IPS-NIHi7 (cell line): ENCODE data around the gene RBM42.
"Not testable (repeated sequence)": the region's sequence is repeated elsewhere in the genome, so short reads cannot be mapped to it uniquely, and the experiment has no call there.

Experiments
- DNase-seq: peaks from one replicate; pipeline ENCODE4 v3.0.0; 2012; ENCODE audit warnings: mixed read lengths; ENCODE audit errors: extremely low spot score

The RBM42 gene, protein sequence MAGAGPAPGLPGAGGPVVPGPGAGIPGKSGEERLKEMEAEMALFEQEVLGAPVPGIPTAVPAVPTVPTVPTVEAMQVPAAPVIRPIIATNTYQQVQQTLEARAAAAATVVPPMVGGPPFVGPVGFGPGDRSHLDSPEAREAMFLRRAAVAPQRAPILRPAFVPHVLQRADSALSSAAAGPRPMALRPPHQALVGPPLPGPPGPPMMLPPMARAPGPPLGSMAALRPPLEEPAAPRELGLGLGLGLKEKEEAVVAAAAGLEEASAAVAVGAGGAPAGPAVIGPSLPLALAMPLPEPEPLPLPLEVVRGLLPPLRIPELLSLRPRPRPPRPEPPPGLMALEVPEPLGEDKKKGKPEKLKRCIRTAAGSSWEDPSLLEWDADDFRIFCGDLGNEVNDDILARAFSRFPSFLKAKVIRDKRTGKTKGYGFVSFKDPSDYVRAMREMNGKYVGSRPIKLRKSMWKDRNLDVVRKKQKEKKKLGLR

DNA sequence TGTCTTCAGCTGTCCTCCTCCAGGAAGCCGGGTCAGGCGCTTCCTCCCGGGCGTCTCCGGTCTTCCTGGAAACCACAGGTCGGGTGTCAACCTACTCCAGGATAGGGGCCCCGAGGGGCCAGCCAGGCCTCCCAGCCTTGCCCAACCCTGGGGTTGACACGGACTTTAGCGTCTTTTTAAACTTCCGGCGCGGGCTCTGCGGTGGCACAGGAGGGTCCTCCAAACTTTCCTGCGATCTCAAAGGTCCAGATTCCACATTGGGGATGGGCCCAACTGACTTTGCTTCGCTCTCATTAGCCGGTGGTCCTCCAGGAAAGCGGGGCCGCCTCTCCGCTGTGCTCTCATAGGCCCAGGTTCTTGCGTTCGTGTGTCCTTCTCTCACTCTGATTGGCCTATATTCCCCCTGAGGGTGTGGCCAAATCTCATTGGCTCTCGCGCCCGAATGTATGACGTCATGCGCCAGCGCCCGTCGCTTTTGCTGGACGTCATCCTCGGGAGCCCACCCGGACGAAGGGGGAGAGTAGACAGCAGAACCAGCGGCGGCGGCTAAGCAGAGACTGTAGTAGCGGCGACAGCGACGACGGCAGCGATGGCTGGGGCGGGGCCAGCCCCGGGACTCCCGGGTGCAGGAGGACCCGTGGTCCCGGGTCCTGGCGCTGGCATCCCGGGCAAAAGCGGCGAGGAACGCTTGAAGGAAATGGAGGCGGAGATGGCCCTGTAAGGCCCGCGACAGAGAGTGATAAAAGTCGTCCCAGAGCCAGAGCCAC lies at the start of gene RBM42:
Gene RBM42, plus strand, starts transcription at position 472 of the 767 bp plus-strand sequence. Its CDS starts 118 bp downstream, at position 590.
- DNase-seq = peak; percentile 99

DNA sequence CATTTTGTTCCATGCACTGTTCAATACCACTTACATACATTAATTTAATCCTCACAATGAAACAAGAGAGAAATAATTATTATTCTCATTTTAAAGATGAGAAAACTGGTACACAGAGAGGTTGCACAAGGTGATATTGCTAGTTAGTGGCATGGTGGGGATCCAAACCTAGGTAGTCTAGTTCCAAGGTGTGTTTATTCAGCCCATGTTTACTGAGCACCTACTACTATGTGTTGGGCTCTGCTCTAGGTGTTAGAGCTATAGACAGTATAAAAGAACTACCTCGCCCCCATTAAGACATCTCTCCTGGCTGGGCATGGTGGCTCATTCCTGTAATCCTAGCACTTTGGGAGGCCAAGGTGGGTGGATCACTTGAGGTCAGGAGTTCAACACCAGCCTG lies 46.1 kb upstream of the RBM42 start:
- no peak for DNase-seq

DNA sequence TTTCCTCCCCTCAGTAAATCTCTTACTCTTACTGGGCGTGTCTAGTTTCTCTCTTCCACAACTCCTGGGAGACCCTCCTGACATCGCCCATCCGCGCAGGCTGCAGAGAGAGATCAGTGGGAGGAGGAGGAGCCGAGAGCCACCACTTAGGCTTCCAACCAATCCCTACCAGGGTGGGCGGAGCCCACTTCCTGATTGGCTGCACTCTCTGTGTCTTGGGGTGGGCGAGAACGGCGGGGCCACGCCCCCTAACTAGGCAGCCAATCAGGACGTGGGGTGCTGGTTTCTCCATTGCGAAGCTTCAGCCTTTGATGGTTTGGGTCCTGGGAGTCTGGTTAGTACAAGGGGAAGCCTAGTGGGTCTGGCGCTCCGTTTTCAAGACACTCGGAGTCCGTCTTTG lies 43.0 kb upstream of the RBM42 start, which contains the start of gene PMIS2:
Gene PMIS2, plus strand, starts transcription at position 326 of the 400 bp plus-strand sequence. CDS start 87 bp downstream, outside the sequence.
- DNase-seq = peak; percentile 81

DNA sequence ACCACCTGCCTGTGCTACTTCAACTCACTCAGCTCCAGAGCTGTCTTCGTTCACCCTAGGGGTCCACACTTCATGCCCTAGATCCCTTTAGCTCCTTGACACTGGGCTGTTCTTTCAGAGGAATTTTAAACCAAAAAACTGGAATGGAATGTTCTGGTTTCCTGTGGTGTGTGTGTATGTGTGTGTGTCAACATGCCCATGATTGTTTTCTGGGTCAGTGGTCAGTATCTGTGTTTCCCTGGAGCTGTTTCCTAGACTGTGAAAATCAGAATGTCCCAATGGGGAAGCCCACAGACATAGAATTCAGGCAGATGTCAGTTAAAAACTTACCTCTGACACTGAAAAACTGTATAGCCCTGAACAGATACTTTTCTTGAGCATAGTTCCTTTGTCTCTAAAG lies 41.5 kb upstream of the RBM42 start:
- DNase-seq = no peak

DNA sequence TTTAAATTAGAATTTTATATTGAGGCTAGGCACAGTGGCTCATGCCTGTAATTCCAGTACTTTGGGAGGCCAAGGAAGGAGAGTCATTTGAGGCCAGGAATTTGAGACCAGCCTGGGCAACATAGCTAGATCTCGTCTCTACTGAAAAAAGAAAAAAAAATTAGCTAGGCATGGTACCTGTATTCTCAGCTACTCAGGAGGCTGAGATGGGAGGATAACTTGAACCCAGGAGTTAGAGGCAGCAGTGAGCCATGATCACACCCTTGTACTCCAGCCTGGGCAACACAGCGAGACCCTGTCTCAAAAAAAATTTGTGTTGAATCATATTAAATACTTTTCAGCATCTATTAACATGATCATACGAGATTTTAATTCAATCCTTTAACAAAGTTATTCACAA lies 38.0 kb upstream of the RBM42 start:
- no peak for DNase-seq

DNA sequence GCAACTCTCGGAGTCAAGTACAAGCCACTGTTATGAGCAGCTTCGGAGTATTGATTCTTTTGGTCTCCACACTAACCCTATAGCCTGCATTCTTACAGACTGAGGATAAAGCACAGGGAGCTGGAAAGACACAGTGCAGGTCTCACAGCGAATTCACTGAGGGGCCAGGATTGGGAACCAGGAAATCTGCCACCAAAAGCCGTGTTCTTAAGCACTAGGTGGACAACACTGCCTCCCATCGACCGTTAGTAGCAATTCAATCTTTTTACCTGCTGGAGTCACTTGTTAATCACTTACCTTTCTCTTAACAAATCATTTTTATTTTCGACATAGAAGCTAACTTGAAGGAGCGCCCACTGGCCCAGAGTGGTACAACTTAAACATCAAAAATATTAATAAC lies 36.6 kb upstream of the RBM42 start:
- peak; percentile 84 for DNase-seq

DNA sequence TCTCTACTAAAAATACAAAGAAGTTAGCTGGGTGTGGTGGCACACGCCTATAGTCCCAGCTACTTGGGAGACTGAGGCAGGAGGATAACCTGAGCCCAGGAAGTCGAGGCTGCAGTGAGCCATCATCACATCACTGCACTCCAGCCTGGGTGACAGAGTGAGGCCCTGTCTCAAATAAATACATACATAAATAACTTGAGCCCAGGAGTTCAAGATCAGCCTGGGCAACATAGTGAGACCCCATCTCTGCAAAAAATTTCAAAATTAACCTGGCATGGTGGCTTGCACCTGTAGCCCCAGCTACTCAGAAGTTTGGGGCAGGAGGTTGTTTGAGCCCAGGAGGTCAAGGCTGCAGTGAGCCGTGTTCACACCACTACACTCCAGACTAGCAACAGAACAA lies 33.8 kb upstream of the RBM42 start:
- not testable (repeated sequence) for DNase-seq

DNA sequence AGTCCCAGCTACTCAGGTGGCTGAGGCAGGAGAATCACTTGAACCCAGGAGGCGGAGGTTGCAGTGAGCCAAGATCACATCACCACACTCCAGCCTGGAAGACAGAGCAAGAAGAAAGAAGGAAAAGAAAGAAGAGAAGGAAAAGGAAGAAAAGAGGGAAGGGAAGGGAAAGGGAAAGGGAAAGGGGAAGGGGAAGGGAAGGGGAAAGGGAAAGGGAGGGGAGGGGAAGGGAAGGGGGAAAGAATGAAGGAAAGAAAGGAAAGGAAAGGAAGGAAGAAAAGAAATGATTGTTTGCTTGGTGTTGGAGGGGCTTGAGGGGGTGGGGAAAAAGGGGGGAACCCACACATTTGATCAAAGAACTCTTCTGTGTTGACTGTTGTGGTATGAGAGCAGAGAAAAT lies 32.9 kb upstream of the RBM42 start:
- no peak for DNase-seq

DNA sequence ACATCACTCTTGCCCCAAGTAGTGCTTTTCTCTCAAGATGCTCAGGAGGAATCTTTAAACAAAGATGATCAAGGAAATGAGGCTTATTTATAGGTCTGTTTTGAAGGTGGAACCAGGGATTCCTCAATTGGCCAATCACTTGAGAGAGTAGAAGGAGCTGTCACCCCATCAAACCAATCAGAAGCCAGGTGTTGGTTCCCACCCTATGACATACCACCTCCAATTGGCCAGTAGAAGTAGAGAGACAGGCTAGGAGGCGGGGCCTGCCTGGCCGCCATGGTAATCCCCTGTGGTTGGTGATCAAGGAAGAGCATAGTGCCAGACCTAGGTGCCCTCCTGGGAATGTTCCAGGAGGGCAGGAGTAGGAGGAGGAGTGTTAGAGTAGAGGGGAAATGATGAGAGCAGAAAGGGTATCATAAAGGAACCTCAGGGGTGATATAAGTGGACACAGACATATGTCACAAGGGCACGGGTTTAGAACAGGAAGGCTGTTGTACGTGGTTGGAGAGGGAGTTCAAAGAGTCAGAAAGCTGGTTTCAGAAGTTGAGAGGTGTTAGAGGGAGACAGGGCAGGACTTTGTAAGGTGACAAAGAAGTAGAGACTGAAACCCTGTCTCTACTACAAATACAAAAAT lies 32.4 kb upstream of the RBM42 start:
- DNase-seq = peak; percentile 61

DNA sequence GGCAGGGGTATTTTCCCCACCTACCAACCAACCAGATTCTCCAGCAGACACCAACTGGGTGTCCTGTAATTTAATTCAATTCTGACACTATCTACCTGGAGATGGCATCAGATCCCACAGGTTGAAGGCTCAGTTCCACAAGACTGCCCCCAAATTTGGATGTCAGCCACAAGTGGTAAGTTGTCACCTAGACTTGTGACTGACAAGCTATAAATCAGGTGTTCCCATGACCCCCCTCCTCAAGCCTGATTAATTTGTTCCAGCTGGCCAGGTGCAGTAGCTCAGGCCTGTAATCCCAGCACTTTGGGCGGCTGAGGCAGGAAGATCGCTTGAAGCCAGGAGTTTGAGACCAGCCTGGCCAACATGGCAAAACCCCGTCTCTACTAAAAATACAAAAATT lies 26.9 kb upstream of the RBM42 start:
- DNase-seq = no peak

DNA sequence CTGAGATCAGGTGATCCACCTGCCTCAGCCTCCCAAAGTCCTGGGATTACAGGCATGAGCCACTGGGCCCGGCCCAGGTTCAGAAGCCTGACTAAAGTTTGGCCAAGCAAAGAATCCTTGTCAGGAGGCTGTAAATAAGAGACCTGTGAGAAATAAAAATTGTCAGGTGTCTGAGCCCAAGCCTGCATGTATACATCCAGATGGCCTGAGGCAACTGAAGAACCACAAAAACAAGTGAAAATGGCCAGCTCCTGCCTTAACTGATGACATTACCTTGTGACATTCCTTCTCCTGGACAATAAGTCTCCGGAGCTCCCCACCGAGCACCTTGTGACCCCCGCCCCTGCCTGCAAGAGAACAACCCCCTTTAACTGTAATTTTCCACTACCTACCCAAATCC lies 24.4 kb upstream of the RBM42 start:
- DNase-seq = not testable (repeated sequence)

DNA sequence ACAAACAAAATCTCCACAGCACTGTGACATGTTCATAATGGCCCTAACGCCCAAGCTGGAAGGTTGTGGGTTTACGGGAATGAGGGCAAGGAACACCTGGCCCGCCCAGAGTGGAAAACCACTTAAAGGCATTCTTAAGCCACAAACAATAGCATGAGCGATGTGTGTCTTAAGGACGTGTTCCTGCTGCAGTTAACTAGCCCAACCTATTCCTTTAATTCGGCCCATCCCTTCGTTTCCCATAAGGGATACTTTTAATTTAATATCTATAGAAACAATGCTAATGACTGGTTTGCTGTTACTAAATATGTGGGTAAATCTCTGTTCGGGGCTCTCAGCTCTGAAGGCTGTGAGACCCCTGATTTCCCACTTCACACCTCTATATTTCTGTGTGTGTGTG lies 21.7 kb upstream of the RBM42 start:
- DNase-seq = not testable (repeated sequence)

DNA sequence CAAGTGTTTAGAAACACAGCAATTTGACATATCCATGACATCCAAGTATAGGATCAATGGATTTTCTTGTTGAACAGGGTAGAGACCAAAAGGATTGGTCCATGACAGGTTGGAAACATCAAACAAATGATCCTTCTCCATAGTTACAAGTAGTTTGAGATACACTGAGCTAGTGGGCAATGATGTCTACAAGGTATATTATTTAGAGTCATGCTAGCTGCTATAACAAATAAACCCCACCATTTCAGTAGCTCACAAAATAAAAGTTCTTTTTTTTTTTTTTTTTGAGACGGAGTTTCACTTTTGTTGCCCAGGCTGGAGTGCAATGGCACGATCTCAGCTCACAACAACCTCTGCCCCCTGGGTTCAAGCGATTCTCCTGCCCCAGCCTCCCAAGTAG lies 21.2 kb upstream of the RBM42 start:
- no peak for DNase-seq

DNA sequence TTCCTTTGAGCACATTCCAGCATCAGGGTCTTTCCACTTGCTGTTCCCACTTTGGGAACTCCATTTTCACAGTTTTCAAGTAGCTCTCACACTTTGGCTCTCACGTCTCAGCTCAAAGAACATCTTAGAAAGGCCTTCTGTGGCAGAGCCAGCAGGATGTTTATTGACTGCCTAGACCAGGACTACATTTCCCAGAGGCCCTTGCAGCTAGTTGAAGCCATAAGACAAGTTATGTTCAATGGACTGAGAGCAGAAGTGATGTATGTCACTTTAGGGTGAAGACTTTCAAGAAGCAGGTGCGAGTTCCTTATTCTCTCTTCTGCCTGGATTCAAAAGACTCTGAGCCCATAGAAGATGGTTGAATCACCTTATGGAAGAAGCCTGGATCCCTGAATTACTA lies 20.6 kb upstream of the RBM42 start:
- DNase-seq = no peak

DNA sequence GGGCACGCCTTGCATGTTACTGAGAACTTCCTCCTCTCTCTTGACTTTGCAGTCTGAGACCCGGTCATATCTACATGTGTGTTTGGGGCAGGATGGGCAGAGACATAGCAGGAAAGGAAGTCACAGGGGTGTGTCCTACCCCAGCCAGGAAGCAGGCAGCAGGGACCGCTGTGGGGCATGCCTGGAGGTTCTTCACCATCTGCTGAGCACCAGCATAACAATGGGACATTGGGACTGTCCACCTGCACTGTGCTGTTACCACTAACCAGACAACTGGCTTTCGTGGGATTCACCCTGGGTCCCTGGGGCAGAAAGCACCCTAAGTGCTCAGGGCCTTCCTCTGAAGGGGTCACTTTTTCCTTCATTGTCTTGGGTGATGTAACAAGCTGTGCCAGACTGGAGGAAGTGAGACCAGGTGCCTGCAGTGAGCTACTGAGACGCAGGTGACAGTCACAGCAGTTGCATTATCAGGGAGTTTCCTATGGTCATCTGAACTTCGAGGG lies 18.9 kb upstream of the RBM42 start:
- no peak for DNase-seq

DNA sequence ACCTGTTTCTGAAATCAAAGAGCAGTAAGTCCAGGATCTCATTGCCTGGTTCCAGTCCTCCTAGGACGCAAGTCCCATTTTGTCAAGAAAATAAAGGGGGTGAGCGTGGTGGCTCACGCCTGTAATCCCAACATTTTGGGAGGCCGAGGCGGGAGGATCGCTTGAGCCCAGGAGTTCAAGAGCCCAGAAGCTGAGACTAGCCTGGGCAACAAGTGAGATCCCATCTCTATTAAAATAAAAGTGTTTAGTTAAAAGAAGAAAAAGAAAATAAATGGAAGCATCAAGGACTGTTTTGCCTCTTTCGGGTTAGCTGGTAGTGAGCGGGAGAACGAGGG lies 16.6 kb upstream of the RBM42 start:
- no peak for DNase-seq

DNA sequence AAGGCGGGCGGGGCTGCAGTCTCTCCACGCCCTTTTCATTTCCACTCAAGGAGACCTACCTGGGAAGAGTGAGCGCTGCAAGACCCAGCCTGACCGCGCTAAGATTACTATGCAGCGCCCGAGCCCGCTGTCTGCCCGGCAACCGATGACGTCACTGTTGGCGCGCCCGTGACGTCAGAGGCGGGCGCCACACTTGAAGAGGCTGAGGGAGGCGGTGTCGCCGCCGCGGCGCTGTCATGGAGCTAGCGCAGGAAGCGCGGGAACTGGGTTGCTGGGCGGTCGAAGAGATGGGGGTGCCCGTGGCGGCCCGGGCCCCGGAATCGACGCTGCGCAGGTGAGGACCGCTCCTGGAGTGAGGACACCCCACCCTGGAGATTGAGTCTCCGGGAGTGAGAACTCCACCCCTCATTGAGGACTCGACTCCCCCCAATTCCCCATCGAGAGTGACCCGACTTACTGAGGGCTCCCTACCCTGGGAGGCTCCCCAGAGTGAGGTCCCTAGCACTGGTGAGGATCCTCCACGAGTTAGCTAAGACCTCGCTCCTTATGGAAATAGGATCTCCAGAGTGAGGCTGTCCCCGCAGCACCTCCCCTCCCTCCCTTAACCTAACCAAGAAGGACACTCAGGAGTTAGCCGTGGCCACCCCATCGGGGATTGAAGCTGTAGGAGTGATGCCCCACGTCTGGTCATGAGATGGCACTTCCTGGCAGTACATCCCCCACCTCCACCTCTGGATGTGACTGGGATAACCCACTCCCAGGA lies 16.1 kb upstream of the RBM42 start, which contains the start of gene HAUS5:
Gene HAUS5, plus strand, starts transcription at position 177 of the 763 bp plus-strand sequence. Its CDS starts 60 bp downstream, at position 237.
- peak; percentile 100 for DNase-seq

DNA sequence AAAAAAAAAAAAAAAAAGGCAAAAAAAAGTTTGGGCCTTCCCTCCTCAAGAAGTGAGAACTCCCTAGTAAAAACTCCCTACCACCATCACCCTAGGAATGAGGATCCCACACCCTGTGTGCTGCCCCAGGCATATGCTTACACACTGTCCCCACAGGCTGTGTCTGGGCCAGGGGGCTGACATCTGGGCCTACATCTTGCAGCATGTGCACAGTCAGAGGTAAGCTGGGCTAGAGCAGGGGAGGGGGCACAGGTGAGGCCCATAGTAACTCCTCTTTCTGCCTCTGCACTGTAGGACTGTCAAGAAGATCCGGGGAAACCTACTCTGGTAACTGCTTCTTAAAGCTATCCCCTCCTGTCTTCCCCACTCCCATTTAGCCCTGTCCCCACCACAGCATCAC lies 15.3 kb upstream of the RBM42 start:
- no peak for DNase-seq

DNA sequence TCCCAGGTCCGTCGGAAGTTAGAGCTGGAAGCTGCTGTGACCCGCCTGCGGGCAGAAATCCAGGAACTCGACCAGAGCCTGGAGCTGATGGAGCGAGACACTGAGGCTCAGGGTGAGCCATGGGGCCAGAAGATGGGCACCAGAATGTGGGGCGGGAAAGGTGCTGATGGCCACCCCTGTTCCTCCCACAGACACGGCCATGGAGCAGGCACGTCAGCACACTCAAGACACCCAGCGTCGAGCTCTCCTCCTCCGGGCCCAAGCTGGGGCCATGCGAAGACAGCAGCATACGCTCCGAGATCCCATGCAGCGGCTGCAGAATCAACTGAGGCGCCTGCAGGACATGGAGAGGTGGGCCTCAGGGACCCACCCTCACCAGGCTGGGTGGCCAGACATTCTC lies 13.8 kb upstream of the RBM42 start:
- DNase-seq = no peak

DNA sequence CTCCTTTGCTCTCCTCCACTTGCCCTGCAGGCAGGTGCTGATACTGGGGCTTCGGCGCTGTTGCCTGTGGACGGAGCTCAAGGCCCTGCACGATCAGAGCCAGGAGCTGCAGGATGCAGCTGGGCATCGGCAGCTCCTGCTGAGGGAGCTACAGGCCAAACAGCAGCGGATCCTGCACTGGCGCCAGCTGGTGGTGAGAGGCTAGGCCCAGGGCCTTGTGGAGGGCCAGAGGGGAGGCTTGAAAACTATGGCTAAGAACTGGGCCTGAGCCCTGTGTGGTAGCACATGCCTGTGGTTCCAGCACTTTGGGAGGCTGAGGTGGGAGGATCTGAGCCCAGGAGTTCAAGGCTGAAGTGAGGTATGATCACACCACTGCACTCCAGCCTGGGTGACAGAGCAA lies 10.0 kb upstream of the RBM42 start:
- DNase-seq = peak; percentile 39

DNA sequence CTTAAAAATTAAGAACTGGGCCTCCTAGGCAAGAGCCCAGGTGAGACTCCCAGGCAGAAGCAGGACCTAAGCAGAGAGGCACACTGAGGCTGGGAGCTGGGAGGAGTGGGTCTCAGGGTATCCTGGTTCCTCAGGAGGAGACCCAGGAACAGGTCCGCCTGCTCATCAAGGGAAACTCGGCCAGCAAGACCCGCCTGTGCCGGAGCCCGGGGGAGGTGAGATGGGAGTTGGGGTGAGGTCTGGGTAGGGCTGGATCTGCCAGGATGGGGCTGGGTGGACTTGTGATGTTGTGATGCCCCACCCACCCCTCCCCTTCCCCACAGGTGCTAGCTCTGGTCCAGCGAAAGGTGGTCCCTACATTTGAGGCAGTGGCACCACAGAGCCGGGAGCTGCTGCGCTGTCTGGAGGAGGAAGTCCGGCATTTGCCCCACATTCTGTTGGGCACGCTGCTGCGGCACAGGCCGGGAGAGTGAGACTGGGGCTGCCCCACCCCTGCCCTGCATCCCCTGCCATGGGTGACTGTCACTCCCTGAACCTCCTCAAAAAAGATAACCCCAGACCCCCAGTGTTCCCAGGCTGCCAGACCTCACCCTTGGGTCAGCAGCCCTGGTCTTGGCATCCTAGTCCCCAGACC lies 9.4 kb upstream of the RBM42 start:
- no peak for DNase-seq
